Right atrium auricular region (tissue), 2 donors: ENCODE measurements around the gene INSYN2A. TPM values are rescaled to one million over a fixed set of nuclear protein-coding genes. Genes with fewer than 3 reads are reported as not detected.

ENCODE experiments used
- DNase-seq: peaks from one replicate; pipeline ENCODE4 v3.0.0-alpha.2; 2019; ENCODE audit warnings: low spot score
- H3K27ac ChIP-seq, 2 donors: fragments of 200-600 bp; sonication (generic); 1 replicate in 1 of 2; 2 replicates in 1 of 2; pipeline ENCODE4 v1.5.1; 2016 to 2019
- H3K27me3 ChIP-seq, 2 donors: fragments of 200-600 bp; sonication (generic); one replicate each; pipeline versions ENCODE4 v1.5.1 to v1.6.0; 2017 to 2019
- H3K36me3 ChIP-seq: fragments of 200-600 bp; sonication (generic); one replicate; pipeline ENCODE4 v1.5.1; 2016
- H3K4me1 ChIP-seq, 2 donors: fragments of 200-600 bp; sonication (generic); one replicate each; pipeline versions ENCODE4 v1.5.1 to v1.6.0; 2017 to 2019
- H3K4me3 ChIP-seq, 2 donors: fragments of 200-600 bp; sonication (generic); 1 replicate in 1 of 2; 2 replicates in 1 of 2; pipeline ENCODE4 v1.5.1; 2017 to 2019; ENCODE audit warnings: mild to moderate bottlenecking in 1 of 2, moderate library complexity in 1 of 2
- H3K9me3 ChIP-seq, 2 donors: fragments of 200-600 bp; sonication (generic); one replicate each; pipeline ENCODE4 v1.5.1; 2019
- CTCF ChIP-seq, 2 donors: fragments of 200-600 bp; sonication (generic); IDR thresholded peaks; one replicate each; pipeline ENCODE4 v1.5.1; 2019; ENCODE audit warnings: antibody characterized with exemption in 2 of 2
- total RNA-seq, 2 donors: library from RNA; depleted of rRNA; stranded (reverse); fragments of >200 nt; gene quantifications; one replicate each; pipeline ENCODE4 v1.1.0, GENCODE V29; 2016

The INSYN2A gene
- total RNA-seq, 2 donors from 2014 or later: 0.11 TPM; not detected in 1

GRCh38 chr10:127146661-127147060 is 49.7 kb downstream of the INSYN2A start:
- no peaks in the 10 kb centered on the region for H3K36me3 ChIP-seq
- TF ChIP-seq CTCF (IDR thresholded peaks at IDR 0.05): no peak
- no peak overlapping the region for H3K4me3 ChIP-seq
- DNase-seq: no peak
- H3K4me1 ChIP-seq: no peaks in the 10 kb centered on the region
- H3K27me3 ChIP-seq: no peaks in the 10 kb centered on the region
- H3K27ac ChIP-seq: no peak overlapping the region
- no peaks in the 10 kb centered on the region for H3K9me3 ChIP-seq
